Neural progenitor cell (in vitro differentiated cells): ENCODE results near the gene CHRM4. TPM values are rescaled to one million over a fixed set of nuclear protein-coding genes. Genes with fewer than 3 reads are reported as not detected.

ENCODE experiments used
- microRNA-seq: library from miRNA; unstranded; fragments of <30 nt; microRNA quantifications from one replicate; pipeline ENCODE4, GENCODE V29; 2016
- small RNA-seq: library from RNA; depleted of rRNA; stranded (forward); fragments of <200 nt; gene quantifications from one replicate; pipeline ENCODE3, GENCODE V24; 2015
- total RNA-seq: library from RNA; depleted of rRNA; stranded (reverse); fragments of >200 nt; gene quantifications from 2 replicates; pipeline ENCODE4 v1.2.3, GENCODE V29; 2015; ENCODE audit warnings: low replicate concordance

The CHRM4 gene
- total RNA-seq, 1 donor from 2014 or later = not detected

Small RNA genes lying within 50 kb of the gene (microRNA-seq; reads per million reads assigned to microRNA genes)
- gene MIR4688 = 0.54 reads per million

Small RNA genes lying within 50 kb of the gene (small RNA-seq; reads per million reads assigned to genes)
- not detected for gene MIR4688

Other genes with a start within 250 kb of the CHRM4 start
- gene CREB3L1, start 114.1 kb downstream of the CHRM4 start, total RNA-seq = 0.43 and 1.7 TPM in 2 replicates
- gene DGKZ, start 44.3 kb downstream of the CHRM4 start, total RNA-seq = 12.5 and 55.5 TPM in 2 replicates
- gene MDK, start 10.1 kb downstream of the CHRM4 start, total RNA-seq = 600 and 1,035 TPM in 2 replicates
- gene AMBRA1, start 202.2 kb upstream of the CHRM4 start, total RNA-seq = 20.7 and 35.9 TPM in 2 replicates
- 4.6 and 5.3 TPM in 2 replicates for gene HARBI1, start 225.5 kb upstream of the CHRM4 start, total RNA-seq
- 75.4 and 88.5 TPM in 2 replicates for gene ATG13, start 225.8 kb upstream of the CHRM4 start, total RNA-seq